Activated CD8-positive, alpha-beta memory T cell treated with anti-CD3 and anti-CD28 coated beads, Interleukin-2, amount 50 U/mL, for 24 hours (primary cell): Measurements from ENCODE around the gene WWOX.

Experiments used
- DNase-seq: peaks from one replicate; pipeline ENCODE4 v3.0.0-alpha.2; 2020; ENCODE audit errors: extremely low read depth

The WWOX gene

GRCh38 chr16:78271981-78272380 lies 172.5 kb downstream of the WWOX start:
- DNase-seq: no peak

- no peak for DNase-seq
Observed at GRCh38 chr16:78274771-78275170, 175.3 kb downstream of the WWOX start.

DNA sequence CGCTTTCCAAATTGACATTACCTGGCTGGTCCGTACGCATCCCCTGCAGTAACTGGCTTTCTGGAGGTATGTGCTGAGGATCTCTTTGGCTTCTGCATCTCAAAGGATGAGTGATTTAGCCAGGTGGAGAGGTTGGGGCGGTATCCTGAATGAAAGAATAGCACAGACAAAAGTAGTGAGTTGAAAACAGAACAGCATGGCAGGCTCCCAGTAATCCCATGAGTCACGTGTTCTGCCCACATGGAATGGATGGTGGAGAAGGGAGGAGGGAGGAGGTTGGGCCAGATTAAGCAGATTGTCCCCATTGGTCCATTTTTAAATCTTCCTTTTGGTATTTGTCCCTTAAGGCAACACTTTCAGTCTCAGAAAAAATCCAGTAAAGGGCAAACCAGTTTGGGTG lies 176.0 kb downstream of the WWOX start:
- DNase-seq: no peak

GRCh38 chr16:78277321-78278055 lies 178.0 kb downstream of the WWOX start:
- DNase-seq: no peak

DNA sequence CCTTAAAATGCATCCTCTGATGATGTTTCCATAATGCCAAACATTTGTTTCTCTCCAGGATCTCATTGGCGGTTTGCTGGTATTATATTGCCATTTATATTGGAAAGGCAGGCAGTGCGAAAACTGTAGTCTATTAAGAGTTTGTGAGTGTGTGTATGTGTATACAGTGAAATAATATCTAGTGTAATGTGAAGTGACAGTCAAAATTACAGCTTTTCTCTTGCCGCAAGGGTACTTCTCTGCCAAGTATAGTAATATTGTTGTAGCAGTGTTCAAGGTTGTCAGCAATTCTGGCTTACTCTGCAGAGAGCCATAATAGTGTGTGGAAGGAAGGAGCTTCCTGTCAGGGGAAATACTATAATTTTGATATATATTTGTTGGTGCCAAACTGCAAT lies 178.6 kb downstream of the WWOX start:
- DNase-seq: no peak

DNA sequence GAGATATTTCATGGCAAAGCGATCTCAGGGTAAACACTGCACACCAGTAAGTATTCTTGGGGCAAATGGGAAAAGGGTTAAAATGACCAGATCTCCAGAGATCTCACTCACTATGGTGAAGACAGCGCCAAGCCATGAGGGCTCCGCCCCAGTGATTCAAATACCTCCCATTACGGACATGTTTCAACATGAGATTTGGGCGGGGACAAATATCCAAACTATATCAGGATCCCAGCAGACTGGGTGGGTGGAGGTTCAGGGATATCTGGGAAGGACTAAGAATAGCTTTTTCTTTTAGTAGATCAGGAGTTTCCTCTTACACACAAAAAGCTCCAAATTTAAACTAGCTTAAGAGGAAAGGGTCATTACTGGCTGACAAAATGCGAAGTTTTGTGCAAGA lies 181.7 kb downstream of the WWOX start:
- no peak for DNase-seq

DNA sequence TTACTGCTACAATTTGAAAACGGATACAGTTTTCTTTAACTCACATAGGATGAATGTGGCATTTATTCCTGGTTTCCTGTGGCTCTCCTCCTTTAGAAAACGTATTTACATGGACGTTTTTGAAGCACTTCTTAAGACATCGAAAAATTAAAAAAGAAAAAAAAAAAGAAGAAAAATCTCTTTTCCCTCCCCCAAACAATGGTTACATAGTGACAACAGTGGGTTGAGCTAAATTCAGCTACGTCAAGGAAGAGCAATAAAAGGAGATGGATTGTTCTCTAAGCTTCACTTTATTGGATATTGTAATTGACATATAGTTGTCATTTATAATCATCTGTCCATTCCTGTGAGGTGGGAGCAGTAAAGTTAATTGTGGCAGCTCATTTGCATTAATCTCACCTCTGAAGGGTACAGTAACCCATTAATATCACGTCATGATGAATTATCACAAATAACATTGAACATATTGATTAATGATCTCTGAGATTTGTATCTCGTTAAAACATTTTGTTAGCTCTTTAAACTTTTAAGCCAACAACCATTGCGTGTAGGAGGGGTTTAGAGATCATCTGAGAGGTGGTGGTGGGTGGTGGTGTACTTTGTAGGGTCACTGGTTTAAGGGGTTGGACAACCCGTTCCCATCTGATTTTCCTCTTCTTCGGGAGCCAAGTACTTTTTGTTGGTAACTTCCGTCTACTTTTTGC lies 184.2 kb downstream of the WWOX start:
- DNase-seq: no peak

- no peak for DNase-seq
Observed at GRCh38 chr16:78284326-78284725, 184.9 kb downstream of the WWOX start.

- no peak for DNase-seq
Observed at GRCh38 chr16:78284957-78285434, 185.5 kb downstream of the WWOX start.

DNA sequence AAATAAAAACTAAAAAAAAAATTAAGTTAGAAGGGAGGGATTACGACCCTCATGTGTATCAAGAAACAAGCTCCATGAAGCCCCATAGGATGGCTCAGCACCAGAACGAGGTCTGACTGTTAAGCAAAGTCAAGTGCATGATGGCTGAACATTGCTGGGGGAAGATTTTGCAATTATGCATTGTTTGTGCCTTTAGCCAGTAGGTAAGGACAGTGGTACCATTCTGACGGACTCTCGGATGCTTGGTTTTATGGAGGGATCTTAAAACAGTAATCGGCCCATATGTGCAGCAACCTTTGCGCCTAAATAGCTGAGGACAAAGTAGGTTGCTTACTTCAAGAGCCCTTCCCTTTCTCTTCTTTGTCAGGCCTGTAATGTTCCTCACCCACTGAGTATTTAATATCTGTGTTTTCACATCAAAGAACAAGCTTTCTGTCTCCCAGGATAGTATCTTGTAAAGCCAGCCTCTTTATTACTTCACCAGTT lies 186.0 kb downstream of the WWOX start:
- DNase-seq: no peak

DNA sequence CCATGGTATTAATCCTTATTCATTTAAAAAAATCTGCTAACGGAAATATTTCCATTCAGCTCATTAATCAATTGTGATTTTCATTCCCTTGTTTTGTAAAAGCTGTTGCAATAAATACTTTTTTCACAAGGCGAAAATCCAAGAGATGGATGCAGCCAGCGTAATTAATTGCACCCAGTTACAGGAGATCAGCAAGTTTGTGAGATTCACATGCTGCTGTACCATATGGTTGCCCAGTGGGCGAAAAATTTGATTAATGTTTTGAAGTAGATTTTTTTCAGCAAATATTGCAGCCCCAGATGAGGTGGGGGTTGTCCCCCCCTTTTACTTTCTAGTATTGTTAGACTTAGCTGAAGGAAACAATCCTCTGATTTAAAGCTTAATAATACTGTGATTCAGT lies 186.6 kb downstream of the WWOX start:
- no peak for DNase-seq

DNA sequence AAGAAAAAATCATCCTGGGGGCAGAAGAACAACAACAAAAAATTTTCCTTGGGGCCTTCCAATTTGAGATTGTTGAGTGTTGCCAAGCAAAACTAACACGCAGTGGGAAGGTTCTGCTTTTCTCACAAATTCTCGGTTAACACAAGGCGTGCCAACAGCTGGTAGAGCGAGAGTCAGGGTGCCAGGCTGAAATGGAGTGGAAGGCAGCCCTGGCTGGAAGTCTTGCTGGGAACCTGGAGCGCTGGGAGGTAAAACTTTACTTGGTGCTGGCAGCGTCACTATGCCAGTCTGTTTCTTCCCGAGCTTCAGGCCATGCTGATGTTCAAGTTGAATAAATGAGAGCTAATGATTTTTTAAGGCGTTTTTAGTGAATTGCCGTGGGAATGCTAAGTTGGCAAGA lies 189.4 kb downstream of the WWOX start:
- DNase-seq: no peak

- no peak for DNase-seq
Observed at GRCh38 chr16:78289373-78289772, 189.9 kb downstream of the WWOX start.

GRCh38 chr16:78289844-78290277 lies 190.4 kb downstream of the WWOX start:
- no peak for DNase-seq

DNA sequence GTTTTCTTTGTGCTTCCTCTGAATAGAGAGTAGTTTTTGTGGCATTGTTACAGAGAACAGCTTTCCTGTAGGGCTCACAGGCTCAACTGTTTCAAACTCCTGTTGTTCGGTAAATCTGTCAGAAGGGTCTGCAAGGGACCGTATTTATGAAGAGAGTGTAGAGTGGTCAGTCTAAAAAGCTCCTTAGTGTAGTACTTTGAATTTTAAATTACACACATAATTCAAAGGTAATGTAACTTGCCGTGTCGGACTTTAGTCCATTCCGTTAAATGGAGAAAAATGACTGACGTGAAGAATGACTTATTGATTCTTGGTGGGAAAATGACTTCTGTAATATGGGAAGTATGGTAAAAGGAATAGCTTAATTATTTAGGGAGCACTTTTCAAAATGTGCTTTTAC lies 190.9 kb downstream of the WWOX start:
- no peak for DNase-seq

DNA sequence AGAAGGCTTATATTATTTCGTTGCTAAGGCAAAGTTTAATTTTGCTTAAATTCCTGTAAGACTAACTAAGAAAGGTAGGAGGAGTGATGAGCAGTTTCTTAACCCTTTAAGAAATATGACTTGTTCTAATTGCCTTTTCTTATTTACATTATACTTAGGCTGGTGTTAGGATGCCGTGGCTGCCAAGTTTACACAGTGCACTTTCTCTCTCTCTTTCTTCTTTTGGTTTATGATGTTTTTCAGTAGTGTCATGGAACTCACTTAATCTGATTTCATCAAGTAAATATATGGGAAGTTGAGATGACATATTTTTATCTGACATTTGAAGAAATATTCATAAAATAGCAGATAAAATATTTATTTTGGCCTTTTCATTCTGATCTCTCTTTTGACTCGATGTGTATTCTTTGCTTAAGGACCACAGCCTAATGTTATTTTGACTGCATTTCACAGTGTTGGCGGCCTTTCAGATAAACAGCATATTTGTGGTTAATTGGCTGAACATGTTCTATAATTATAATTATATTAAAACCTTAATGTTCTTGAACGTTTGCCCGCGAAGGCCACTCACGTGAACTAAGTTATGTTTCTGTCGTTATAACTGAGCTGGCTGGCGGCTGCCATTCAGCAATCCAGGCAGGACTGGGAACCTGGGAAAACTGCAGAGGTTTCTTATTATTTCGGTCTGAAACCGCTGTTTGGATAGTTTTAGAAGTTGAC lies 191.6 kb downstream of the WWOX start:
- no peak for DNase-seq

DNA sequence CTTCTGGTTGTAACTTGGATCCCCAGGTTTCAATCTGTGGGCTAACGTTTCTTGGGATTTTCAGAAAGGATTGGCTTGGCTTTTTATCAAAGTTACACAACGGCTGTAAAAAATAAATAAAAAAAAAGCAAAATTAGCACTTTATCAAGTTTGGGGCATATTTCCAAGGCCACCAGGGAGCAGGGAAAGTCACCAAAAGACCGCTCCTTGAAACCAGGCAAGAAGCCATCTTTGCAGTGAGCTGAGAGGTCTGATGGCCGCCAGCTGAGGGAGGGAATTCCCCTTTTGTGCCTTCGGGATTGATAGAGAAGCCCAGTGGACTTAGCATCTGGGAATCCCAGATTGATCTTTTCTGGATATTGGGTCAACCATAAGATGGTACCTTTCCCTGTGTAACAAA lies 192.2 kb downstream of the WWOX start:
- DNase-seq: no peak

DNA sequence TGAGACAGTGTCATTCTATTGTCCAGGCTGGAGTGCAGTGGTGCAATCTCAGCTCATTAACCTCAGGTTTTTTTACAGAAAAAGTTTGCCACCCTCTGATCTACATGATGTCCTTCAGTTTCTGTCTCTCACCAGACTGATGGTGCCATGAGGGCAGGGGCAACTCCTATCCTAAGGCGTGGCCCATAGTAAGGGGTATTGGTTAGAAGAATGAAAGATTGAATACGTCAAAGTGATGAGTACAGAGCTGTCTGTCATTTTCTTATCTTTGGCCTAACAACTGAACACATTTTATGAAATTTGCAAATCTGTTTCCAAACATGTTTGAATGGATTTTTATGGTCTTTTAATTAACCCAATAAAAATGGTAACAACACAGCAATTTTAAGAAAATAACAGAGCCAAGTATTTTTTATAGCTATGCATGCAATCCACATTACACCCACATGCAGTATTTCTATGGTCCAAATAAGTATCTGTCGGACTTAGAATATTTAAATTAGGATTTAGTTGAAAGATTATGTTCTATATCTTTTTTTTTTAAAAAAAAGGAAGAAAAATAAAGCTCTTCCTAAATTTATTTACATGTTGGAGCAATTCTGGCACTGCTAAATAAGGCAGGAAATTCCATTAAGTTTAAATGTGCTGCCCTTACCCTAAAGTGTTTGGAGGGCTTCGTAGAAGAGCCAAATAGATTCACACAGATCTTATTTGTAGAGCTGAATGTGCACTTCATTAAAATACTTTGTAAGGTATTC lies 192.8 kb downstream of the WWOX start:
- no peak for DNase-seq

DNA sequence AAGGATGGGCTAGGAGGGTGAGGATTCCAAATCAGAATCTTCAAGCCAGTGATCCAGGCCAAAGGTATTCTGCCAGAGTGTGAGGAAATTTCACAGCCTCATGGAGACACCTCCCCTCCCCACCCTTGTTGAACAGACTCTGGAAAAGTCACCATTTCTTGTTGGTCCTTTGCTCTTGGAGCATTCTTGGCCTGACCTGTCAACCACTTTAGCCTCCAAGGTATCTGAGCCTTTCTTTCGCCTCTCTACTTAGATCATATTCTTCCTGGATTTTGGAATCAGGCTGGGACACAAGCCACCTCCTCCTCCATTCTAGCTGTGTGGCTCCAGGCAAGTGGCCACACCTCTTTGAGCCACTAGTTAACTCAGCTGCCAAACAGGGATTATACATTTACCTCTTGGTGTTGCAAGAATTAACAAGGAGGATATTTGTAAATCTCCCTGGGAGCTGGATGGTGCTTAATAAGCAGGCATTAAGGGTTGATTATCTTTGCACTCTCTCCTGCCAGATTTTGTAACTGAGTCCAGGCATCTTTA lies 193.5 kb downstream of the WWOX start:
- no peak for DNase-seq

DNA sequence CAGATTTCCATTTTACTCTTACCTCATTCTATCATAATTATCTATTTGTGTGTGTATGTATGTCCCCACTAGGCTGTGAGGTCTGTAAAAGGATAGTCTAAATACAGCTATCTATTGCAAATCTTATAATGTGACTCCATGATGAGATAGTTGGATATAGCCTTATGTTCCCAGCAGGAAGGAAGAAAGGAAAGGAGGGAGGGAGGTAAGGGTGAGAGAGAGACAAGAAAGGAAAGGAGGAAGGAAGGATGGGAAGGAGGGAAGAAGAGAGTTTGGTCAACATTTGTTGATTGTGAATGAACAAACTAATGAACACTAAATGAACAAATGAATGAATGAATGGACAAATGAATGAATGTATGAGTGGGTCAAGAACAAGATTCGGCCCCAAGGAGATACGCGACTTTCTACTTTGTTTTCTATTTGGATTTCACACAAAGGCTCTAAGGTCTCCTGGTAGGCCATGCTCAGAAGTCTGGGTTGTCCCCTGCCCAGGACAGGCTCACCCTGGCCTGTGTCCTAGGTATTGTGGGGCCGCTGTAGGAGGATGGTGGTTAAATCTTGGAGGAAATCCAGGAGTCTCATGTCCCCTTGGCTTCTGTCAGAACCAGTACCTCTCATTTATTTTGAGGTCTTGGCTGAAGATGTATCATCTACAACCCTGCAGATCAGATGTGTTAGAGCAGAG lies 195.2 kb downstream of the WWOX start:
- DNase-seq: no peak

DNA sequence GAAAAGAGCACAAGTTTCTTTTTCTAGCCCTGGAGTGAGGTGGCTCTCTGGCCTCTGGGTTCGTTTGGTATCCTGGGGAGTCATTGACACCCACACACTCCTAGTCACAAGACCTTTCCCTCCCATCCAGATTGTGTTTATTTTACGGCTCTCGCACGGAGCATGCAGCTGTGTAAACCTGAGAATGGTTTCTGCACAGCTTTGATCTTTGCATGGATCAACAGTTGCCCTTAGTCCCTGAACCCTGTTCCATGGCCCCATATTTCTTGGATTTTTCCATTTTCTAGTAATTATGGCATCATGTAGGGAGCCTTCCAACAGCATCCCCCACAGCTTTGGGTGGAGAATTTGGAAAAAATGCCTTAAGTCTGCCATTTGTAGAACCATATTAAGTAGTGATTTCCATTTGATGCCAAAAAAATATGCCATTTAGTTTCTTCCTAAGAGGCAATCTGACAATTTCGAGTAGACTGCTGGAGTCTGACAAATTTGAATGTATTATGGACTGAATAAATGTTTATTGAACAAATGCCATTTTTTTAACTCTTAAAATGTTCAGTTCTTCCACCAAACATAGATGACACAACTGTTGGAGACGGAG lies 197.7 kb downstream of the WWOX start:
- no peak for DNase-seq
